Endothelial cell of umbilical vein (primary cell): ENCODE measurements around the gene FREM1. TPM values are rescaled to one million over a fixed set of nuclear protein-coding genes. Genes with fewer than 3 reads are reported as not detected.

Experiments used
- BruUV-seq: library from RNA; stranded (reverse); fragments of 400-500 nt; replicated peaks from 2 replicates; lab custom pipeline; 2021; lab: Mats Ljungman, UMichigan
- CTCF ChIA-PET: fragments of 300-600, 350-600 bp; sonication (Branson Sonifier 250); formaldehyde crosslinking; loops from one replicate; lab custom pipeline; 2021; ENCODE audit warnings: antibody characterized with exemption, inconsistent platforms; lab: Charles Lee
- POLR2A ChIA-PET: fragments of 300-600, 350-600 bp; sonication (Branson Sonifier 250); formaldehyde crosslinking; loops from one replicate; lab custom pipeline; 2021; ENCODE audit warnings: antibody characterized with exemption, inconsistent platforms; lab: Charles Lee
- DNase-seq: peaks from one replicate; pipeline ENCODE4 v3.0.0-alpha.2; 2011; ENCODE audit warnings: low read depth, low spot score
- FAIRE-seq: peaks from 2 replicates; lab custom pipeline; 2011; peaks lifted over from hg19 to GRCh38; lab: Jason Lieb, UNC
- H2AFZ ChIP-seq: 2 replicates; pipeline ENCODE4 v1.6.0; 2012; ENCODE audit warnings: low read depth, low read length, control low read depth, inconsistent platforms
- H3K27ac ChIP-seq: 2 replicates; pipeline ENCODE4 v1.5.1; 2011; ENCODE audit warnings: low read depth, mild to moderate bottlenecking, control low read depth, low read length, moderate library complexity; ENCODE audit not compliant: insufficient read depth
- H3K27me3 ChIP-seq, 2 experiments: 2 replicates each; pipeline versions ENCODE4 v1.6.0 to v1.6.1; 2011; ENCODE audit warnings: low read length in 2 of 2, mixed read lengths in 1 of 2; ENCODE audit not compliant: control insufficient read depth in 2 of 2, insufficient read depth in 2 of 2
- H3K36me3 ChIP-seq, 2 experiments: 2 replicates in 1 of 2; 3 replicates in 1 of 2; pipeline ENCODE4 v1.5.1; 2011; ENCODE audit warnings: low read length in 2 of 2, mild to moderate bottlenecking in 1 of 2, moderate library complexity in 1 of 2; ENCODE audit not compliant: control insufficient read depth in 2 of 2, insufficient read depth in 2 of 2; ENCODE audit errors: extremely low read depth in 1 of 2
- H3K4me1 ChIP-seq: 3 replicates; pipeline ENCODE4 v1.5.1; 2011; ENCODE audit warnings: mild to moderate bottlenecking, low read length; ENCODE audit not compliant: control insufficient read depth, insufficient read depth; ENCODE audit errors: extremely low read depth
- H3K4me2 ChIP-seq: 2 replicates; pipeline ENCODE4 v1.6.1; 2011; ENCODE audit warnings: low read length, control low read depth, mixed read lengths; ENCODE audit not compliant: insufficient read depth
- H3K4me3 ChIP-seq, 3 experiments: fragments of 200-600 bp in 1 of 3; sonication (generic), shearing (Covaris generic) in 1 of 3; replicated peaks in 1 of 3; 2 replicates each; pipeline ENCODE4 v1.5.1; 2011 to 2016; ENCODE audit warnings: control low read depth in 3 of 3, low read length in 3 of 3, mild to moderate bottlenecking in 2 of 3, inconsistent platforms in 1 of 3, low read depth in 1 of 3, moderate library complexity in 1 of 3; ENCODE audit not compliant: insufficient read depth in 1 of 3
- H3K79me2 ChIP-seq: 2 replicates; pipeline ENCODE4 v1.6.0; 2012; ENCODE audit warnings: low read length, inconsistent platforms; ENCODE audit not compliant: control insufficient read depth, insufficient read depth
- H3K9ac ChIP-seq: replicated peaks from 2 replicates; pipeline ENCODE3; 2011; ENCODE audit warnings: low read length, control low read depth; ENCODE audit not compliant: insufficient read depth; ENCODE audit errors: extremely low read depth
- H3K9me1 ChIP-seq: replicated peaks from 3 replicates; pipeline ENCODE4 v1.6.0; 2011; ENCODE audit warnings: mild to moderate bottlenecking, low read length; ENCODE audit not compliant: control insufficient read depth, insufficient read depth; ENCODE audit errors: extremely low read depth
- H3K9me3 ChIP-seq: replicated peaks from 2 replicates; pipeline ENCODE4 v1.5.1; 2012; ENCODE audit warnings: low read length, inconsistent platforms; ENCODE audit not compliant: control insufficient read depth, insufficient read depth
- H4K20me1 ChIP-seq: replicated peaks from 2 replicates; pipeline ENCODE3; 2011; ENCODE audit warnings: mild to moderate bottlenecking, low read length; ENCODE audit not compliant: control insufficient read depth, insufficient read depth; ENCODE audit errors: extremely low read depth
- EZH2 ChIP-seq: IDR thresholded peaks from 2 replicates; pipeline ENCODE4 v1.6.1; 2012; ENCODE audit warnings: borderline replicate concordance, low read depth, mild to moderate bottlenecking, moderate library complexity, low read length, inconsistent platforms; ENCODE audit not compliant: severe bottlenecking
- FOS ChIP-seq: IDR thresholded peaks from 2 replicates; pipeline ENCODE4 v1.6.1; 2011; ENCODE audit warnings: mild to moderate bottlenecking, low read length, moderate library complexity, borderline replicate concordance; ENCODE audit not compliant: insufficient read depth
- GATA2 ChIP-seq: IDR thresholded peaks from 2 replicates; pipeline ENCODE4 v1.7.0; 2011; ENCODE audit warnings: low read depth, mild to moderate bottlenecking, moderate library complexity, mixed read lengths, low read length; ENCODE audit not compliant: insufficient read length, insufficient read depth
- JUN ChIP-seq: IDR thresholded peaks from 2 replicates; pipeline ENCODE4 v1.6.1; 2011; ENCODE audit warnings: borderline replicate concordance, low read depth; ENCODE audit not compliant: insufficient read length, insufficient read depth
- MYC ChIP-seq: IDR thresholded peaks from one replicate; pipeline ENCODE4 v1.6.1; 2011; ENCODE audit warnings: mild to moderate bottlenecking, low read depth, low read length
- POLR2A ChIP-seq: IDR thresholded peaks from 2 replicates; pipeline ENCODE4 v1.6.1; 2012; ENCODE audit warnings: low read depth, mild to moderate bottlenecking, control low read depth, low read length
- POLR2AphosphoS5 ChIP-seq: IDR thresholded peaks from 2 replicates; pipeline ENCODE4 v1.6.1; 2012; ENCODE audit warnings: low read depth, mild to moderate bottlenecking, control low read depth, low read length, moderate library complexity; ENCODE audit not compliant: insufficient read depth
- dilution Hi-C: fragments of 300-500 bp; cut with MboI; formaldehyde crosslinking; loops from one replicate; pipeline ENCODE4 v1.15.0; 2019; ENCODE audit warnings: low sequenced_read_pairs; ENCODE audit not compliant: extremely low pct_ligation_motif_present
- intact Hi-C: fragments of 100-400 bp; cut with micrococcal nuclease; formaldehyde crosslinking; loops from one replicate; pipeline ENCODE4 v1.10.0; 2022
- polyA plus RNA-seq, 4 experiments: library from polyadenylated mRNA; depleted of rRNA in 3 of 4; stranded (reverse) in 3 of 4; unstranded in 1 of 4; fragments of >200 nt; gene quantifications; 2 replicates each; pipeline versions ENCODE4 v1.2.1 to v1.2.3, GENCODE V29; 2011 to 2012; ENCODE audit warnings: missing spikeins in 1 of 4
- total RNA-seq: library from RNA; stranded (reverse); gene quantifications from 2 replicates; pipeline ENCODE4 v1.2.3, GENCODE V29; 2021
- TF ChIP-seq, protein P1 (sequence below), 2 donors: IDR thresholded peaks; 1 replicate in 1 of 2; 2 replicates in 1 of 2; pipeline ENCODE4 v1.5.1; 2011; ENCODE audit warnings: low read length in 2 of 2, mild to moderate bottlenecking in 2 of 2, moderate library complexity in 2 of 2, control low read depth in 1 of 2, inconsistent platforms in 1 of 2, low read depth in 1 of 2; ENCODE audit not compliant: insufficient read depth in 1 of 2; ENCODE audit errors: extremely low read depth in 1 of 2
- TF ChIP-seq, protein P2 (sequence below): IDR thresholded peaks from 2 replicates; pipeline ENCODE4 v1.6.1; 2011; ENCODE audit not compliant: insufficient read depth, insufficient read length

Gene FREM1
- total and polyA plus RNA-seq, 2 donors (not counting 3 experiments of a cell fraction or from before 2014, with no cell fraction given) = 0.10 to 0.29 TPM

DNA sequence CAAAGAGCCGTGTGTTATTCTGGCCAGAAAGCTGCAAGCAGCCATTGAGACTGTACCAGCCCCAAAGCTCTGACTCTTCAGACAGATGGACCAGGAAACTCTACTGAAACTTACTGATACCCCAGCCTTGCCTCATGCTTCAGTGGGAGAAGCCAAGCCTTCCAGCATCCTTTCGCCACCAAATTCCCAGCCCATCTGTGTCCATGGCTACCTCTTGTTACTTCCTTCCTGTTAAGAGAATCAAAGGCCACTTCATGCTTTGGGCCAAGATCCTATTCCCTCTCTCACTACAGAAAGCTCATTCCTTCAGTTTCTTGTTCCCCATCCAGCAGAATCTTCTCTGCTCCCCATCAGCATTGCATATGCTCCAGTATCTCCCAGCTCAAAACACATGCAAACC lies 46.9 kb upstream of the FREM1 start:
- Histone ChIP-seq H3K4me1 (peaks cover 5% of the 10 kb centered on the region), H3K9me1 (no peaks in the 10 kb centered on the region), H3K79me2 (no peaks in the 10 kb centered on the region), H4K20me1 (no peaks in the 10 kb centered on the region), H3K9me3 (no peaks in the 10 kb centered on the region), H2AFZ (no peak overlapping the region), H3K27ac (no peak overlapping the region), H3K36me3 (no peaks in the 10 kb centered on the region), H3K4me3 (no peak overlapping the region), H3K9ac (no peak overlapping the region), H3K4me2 (no peak overlapping the region), H3K27me3 (no peaks in the 10 kb centered on the region)
- BruUV-seq = no TSS peak
- DNase-seq (no peak), FAIRE-seq (no peak)
- POLR2A ChIA-PET = no interaction called here
- dilution Hi-C loops = no loop called here
- CTCF ChIA-PET = no interaction called here
- intact Hi-C loops = no loop called here
- no peak for TF ChIP-seq POLR2AphosphoS5
- TF ChIP-seq, protein P1, sequence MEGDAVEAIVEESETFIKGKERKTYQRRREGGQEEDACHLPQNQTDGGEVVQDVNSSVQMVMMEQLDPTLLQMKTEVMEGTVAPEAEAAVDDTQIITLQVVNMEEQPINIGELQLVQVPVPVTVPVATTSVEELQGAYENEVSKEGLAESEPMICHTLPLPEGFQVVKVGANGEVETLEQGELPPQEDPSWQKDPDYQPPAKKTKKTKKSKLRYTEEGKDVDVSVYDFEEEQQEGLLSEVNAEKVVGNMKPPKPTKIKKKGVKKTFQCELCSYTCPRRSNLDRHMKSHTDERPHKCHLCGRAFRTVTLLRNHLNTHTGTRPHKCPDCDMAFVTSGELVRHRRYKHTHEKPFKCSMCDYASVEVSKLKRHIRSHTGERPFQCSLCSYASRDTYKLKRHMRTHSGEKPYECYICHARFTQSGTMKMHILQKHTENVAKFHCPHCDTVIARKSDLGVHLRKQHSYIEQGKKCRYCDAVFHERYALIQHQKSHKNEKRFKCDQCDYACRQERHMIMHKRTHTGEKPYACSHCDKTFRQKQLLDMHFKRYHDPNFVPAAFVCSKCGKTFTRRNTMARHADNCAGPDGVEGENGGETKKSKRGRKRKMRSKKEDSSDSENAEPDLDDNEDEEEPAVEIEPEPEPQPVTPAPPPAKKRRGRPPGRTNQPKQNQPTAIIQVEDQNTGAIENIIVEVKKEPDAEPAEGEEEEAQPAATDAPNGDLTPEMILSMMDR (IDR thresholded peaks at IDR 0.05; ENCODE audit: extremely low read depth in 1 of 2, insufficient read depth in 1 of 2, low read depth in 1 of 2, low read length in 2 of 2) = no peak
- no peak for TF ChIP-seq JUN
- TF ChIP-seq FOS = no peak
- TF ChIP-seq POLR2A = no peak
- no peak for TF ChIP-seq MYC
- TF ChIP-seq, protein P2, sequence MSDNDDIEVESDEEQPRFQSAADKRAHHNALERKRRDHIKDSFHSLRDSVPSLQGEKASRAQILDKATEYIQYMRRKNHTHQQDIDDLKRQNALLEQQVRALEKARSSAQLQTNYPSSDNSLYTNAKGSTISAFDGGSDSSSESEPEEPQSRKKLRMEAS = no peak
- no peak for TF ChIP-seq EZH2
- no peak for TF ChIP-seq GATA2
